Bronchial epithelial cell (primary cell): ENCODE data around the gene DHX9. TPM values are rescaled to one million over a fixed set of nuclear protein-coding genes. Genes with fewer than 3 reads are reported as not detected.

Experiments
- DNase-seq: peaks from one replicate; pipeline ENCODE4 v3.0.0-alpha.2; 2010; ENCODE audit warnings: low read depth
- FAIRE-seq: peaks from 2 replicates; lab custom pipeline; 2011; peaks lifted over from hg19 to GRCh38; lab: Jason Lieb, UNC
- H3K27me3 ChIP-seq: 2 replicates; pipeline ENCODE4 v1.5.1; 2011; ENCODE audit warnings: low read length; ENCODE audit not compliant: control insufficient read depth, insufficient read depth
- H3K36me3 ChIP-seq: 2 replicates; pipeline ENCODE4 v1.5.1; 2011; ENCODE audit warnings: low read length; ENCODE audit not compliant: control insufficient read depth, insufficient read depth
- H3K4me3 ChIP-seq: 2 replicates; pipeline ENCODE4 v1.5.1; 2011; ENCODE audit warnings: mild to moderate bottlenecking, low read depth, low read length, control low read depth
- CTCF ChIP-seq: IDR thresholded peaks from 2 replicates; pipeline ENCODE4 v1.5.1; 2011; ENCODE audit warnings: mild to moderate bottlenecking, moderate library complexity, low read length, control low read depth, inconsistent platforms; ENCODE audit not compliant: insufficient read depth, severe bottlenecking
- total RNA-seq: library from RNA; depleted of rRNA; stranded (reverse); fragments of >200 nt; gene quantifications from 2 replicates; pipeline ENCODE4 v1.2.1, GENCODE V29; 2014

The DHX9 gene
- total RNA-seq, 1 donor from 2014 or later: 96.9 TPM

- Histone ChIP-seq H3K27me3 (no peaks in the 10 kb centered on the region), H3K36me3 (peaks cover 4% of the 10 kb centered on the region), H3K4me3 (no peak overlapping the region)
- TF ChIP-seq CTCF: no peak
- FAIRE-seq (no peak), DNase-seq (peak; percentile 92)
These were observed 36.9 kb upstream of the DHX9 start for GRCh38 chr1:182802006-182802803.

- Histone ChIP-seq H3K4me3 (no peak overlapping the region), H3K27me3 (no peaks in the 10 kb centered on the region), H3K36me3 (peaks cover 4% of the 10 kb centered on the region)
- FAIRE-seq (no peak), DNase-seq (peak; percentile 91)
- TF ChIP-seq CTCF: no peak
These were observed 35.3 kb upstream of the DHX9 start for GRCh38 chr1:182803846-182804245.

GRCh38 chr1:182806015-182806678, 33.0 kb upstream of the DHX9 start:
- Histone ChIP-seq H3K27me3 (no peaks in the 10 kb centered on the region), H3K36me3 (peaks cover 4% of the 10 kb centered on the region), H3K4me3 (no peak overlapping the region)
- TF ChIP-seq CTCF: peak; percentile 19
- FAIRE-seq: no peak
- no peak for DNase-seq

- no peak for TF ChIP-seq CTCF
- DNase-seq (no peak), FAIRE-seq (no peak)
- Histone ChIP-seq H3K4me3 (no peak overlapping the region), H3K27me3 (no peaks in the 10 kb centered on the region), H3K36me3 (peaks cover 4% of the 10 kb centered on the region)
These were observed 31.2 kb upstream of the DHX9 start for GRCh38 chr1:182807907-182808306.

GRCh38 chr1:182809414-182809957, 29.7 kb upstream of the DHX9 start:
- DNase-seq (peak; percentile 44), FAIRE-seq (no peak)
- H3K4me3 ChIP-seq: no peak overlapping the region
- peaks cover 4% of the 10 kb centered on the region for H3K36me3 ChIP-seq
- peak; percentile 8 for TF ChIP-seq CTCF
- no peaks in the 10 kb centered on the region for H3K27me3 ChIP-seq
